Bronchial epithelial cell (primary cell): ENCODE data around the gene ANGPT4. TPM values are rescaled to one million over a fixed set of nuclear protein-coding genes. Genes with fewer than 3 reads are reported as not detected.
A peak's percentile ranks its signal among the peaks of the same experiment; 100 is the strongest.

ENCODE experiments used
- DNase-seq: peaks from one replicate; pipeline ENCODE4 v3.0.0-alpha.2; 2010; ENCODE audit warnings: low read depth
- FAIRE-seq: peaks from 2 replicates; lab custom pipeline; 2011; peaks lifted over from hg19 to GRCh38; lab: Jason Lieb, UNC
- H3K27me3 ChIP-seq: 2 replicates; pipeline ENCODE4 v1.5.1; 2011; ENCODE audit warnings: low read length; ENCODE audit not compliant: control insufficient read depth, insufficient read depth
- H3K36me3 ChIP-seq: 2 replicates; pipeline ENCODE4 v1.5.1; 2011; ENCODE audit warnings: low read length; ENCODE audit not compliant: control insufficient read depth, insufficient read depth
- H3K4me3 ChIP-seq: 2 replicates; pipeline ENCODE4 v1.5.1; 2011; ENCODE audit warnings: mild to moderate bottlenecking, low read depth, low read length, control low read depth
- total RNA-seq: library from RNA; depleted of rRNA; stranded (reverse); fragments of >200 nt; gene quantifications from 2 replicates; pipeline ENCODE4 v1.2.1, GENCODE V29; 2014
- TF ChIP-seq, protein P1 (sequence below): IDR thresholded peaks from 2 replicates; pipeline ENCODE4 v1.5.1; 2011; ENCODE audit warnings: mild to moderate bottlenecking, moderate library complexity, low read length, control low read depth, inconsistent platforms; ENCODE audit not compliant: insufficient read depth, severe bottlenecking

The ANGPT4 gene
- total RNA-seq, 1 donor from 2014 or later = not detected

DNA sequence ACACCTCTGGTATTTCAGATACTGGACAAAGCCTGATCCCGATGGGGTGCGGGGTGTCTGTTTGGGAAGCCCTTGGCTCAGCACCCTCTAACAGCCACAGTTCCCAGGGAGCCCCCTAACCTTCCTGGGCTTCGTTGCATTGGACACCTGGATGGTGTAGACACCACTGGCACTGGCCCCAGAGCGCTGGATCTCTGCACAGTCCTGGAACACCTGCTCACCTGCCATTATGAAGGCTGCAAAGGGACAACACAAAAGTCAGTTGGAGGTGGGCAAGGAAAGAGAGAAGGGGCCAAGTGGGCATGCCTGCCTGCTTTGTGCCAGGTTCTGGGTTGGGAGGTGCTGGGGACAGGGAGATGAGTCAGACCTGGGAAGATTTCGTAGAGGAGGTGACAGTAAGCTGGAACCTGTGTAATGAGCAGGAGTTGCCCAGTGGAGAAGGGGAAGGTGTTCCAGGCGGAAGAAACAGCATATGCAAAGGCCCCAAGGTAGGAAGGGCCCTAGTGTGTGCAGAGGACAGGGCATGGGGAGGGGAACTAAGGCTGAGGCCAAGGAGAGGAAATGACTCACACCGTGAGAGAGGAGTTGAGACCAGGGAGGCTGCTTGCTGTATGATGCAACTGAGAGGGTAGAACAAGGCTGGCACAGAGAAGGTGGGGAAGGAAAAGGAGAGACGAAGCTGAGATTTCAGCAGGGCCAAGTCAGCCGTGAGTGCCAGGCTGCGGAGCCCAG, 34.9 kb downstream of the ANGPT4 start:
- TF ChIP-seq, protein P1, sequence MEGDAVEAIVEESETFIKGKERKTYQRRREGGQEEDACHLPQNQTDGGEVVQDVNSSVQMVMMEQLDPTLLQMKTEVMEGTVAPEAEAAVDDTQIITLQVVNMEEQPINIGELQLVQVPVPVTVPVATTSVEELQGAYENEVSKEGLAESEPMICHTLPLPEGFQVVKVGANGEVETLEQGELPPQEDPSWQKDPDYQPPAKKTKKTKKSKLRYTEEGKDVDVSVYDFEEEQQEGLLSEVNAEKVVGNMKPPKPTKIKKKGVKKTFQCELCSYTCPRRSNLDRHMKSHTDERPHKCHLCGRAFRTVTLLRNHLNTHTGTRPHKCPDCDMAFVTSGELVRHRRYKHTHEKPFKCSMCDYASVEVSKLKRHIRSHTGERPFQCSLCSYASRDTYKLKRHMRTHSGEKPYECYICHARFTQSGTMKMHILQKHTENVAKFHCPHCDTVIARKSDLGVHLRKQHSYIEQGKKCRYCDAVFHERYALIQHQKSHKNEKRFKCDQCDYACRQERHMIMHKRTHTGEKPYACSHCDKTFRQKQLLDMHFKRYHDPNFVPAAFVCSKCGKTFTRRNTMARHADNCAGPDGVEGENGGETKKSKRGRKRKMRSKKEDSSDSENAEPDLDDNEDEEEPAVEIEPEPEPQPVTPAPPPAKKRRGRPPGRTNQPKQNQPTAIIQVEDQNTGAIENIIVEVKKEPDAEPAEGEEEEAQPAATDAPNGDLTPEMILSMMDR = no peak
- FAIRE-seq (no peak), DNase-seq (peak; percentile 83)
- H3K4me3 ChIP-seq = no peak overlapping the region
- no peaks in the 10 kb centered on the region for H3K27me3 ChIP-seq
- H3K36me3 ChIP-seq = no peaks in the 10 kb centered on the region

DNA sequence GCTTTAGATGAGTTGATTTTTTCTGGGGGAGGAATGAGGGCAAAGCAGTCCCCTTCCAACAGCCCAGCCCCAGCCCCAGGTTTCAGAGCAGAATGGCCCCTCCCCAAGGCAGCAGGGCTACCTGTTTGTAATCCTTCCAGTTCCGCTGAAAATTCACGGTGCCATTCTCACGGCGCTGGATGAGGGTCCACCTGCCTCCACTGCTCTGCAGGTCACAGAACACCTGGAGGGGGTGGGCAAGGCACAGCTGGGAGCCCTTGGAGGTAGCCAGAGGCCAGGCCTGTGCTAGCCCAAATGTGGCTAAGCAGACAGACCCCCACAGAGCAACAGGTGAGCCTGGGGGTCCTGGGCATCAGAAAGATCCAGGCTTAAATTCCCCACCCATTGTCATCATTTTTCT, 36.5 kb downstream of the ANGPT4 start:
- H3K36me3 ChIP-seq = no peaks in the 10 kb centered on the region
- no peak for FAIRE-seq
- TF ChIP-seq, protein P1 = no peak
- H3K4me3 ChIP-seq = no peak overlapping the region
- DNase-seq = no peak
- H3K27me3 ChIP-seq = no peaks in the 10 kb centered on the region

DNA sequence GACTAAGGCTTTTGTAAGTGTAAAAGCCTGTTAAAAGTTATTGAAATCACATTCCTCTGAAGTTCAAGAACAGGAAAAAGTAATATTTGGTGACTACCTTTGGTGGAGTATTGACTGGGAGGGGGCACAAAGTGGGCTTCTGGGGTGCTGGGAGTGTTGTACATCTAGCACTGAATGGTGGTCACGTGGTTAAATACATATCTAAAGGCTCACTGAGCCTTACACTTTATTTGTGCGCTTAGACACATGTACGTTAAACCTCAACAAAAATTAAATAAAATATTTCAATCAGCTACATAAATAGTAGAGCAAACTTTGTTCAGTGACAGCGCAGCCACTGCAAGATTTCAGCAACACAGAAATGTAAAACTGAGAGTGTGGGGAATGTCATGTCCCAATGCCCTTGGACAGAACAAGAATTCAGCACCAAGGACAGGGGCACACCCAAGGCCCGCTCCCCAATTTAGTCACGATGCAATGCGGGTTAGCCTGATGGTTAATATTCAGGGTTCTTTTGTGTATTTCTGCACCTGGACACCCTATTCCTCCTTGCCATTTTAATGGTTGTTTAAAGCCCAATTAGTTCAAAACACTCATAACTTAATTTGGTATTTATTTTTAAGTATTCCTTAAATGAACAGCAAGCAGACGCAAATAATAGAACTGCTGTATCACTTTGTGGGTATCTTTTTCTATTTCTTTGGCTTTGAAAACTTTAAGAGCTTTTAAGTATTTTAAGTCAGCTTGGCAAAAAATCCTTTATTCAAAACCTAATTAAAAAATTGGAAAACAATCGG, 37.4 kb downstream of the ANGPT4 start:
- no peak overlapping the region for H3K4me3 ChIP-seq
- TF ChIP-seq, protein P1 = no peak
- no peak for FAIRE-seq
- DNase-seq = no peak
- H3K36me3 ChIP-seq = no peaks in the 10 kb centered on the region
- H3K27me3 ChIP-seq = no peaks in the 10 kb centered on the region

DNA sequence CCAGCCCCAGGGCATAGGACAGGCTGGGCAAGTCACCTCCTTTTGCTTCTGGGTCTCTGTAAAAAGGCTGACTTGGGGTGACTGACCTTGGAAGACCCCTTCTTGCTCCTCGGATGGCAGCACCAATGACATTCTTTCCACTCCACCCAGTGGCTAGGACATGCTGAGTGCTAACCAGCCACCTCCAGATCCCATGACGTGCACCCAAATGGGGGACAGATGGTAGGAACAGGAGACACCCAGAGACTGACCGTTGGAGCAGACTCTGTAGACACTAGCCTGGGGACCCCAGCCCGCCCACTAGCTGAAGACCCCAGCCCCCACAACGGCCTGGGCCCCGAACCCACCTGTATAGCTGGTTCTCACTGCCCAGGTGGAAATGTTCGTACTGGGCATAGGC, 38.3 kb downstream of the ANGPT4 start:
- DNase-seq = no peak
- no peaks in the 10 kb centered on the region for H3K36me3 ChIP-seq
- H3K4me3 ChIP-seq = no peak overlapping the region
- FAIRE-seq = no peak
- no peaks in the 10 kb centered on the region for H3K27me3 ChIP-seq
- TF ChIP-seq, protein P1 = no peak

DNA sequence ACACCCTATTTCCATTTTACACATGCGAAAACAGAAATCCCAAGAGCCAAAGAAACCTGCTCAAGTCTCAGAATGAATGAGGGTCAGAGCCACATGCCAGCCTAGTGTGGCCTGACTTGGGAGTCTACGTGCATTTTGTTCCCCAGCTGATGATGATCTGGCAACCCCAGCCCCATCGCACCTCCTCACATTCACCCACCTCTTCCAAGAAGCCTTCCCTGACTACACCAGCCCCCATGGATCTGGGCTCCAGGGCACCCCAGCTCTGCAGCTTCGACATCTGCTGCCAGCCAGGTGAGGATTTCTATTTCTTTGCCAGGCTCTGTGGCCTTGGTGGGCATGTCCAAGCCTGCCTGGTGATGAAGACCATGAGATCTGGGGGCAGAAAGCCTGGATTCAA, 41.0 kb downstream of the ANGPT4 start:
- TF ChIP-seq, protein P1 = no peak
- Histone ChIP-seq H3K36me3 (no peaks in the 10 kb centered on the region), H3K27me3 (no peaks in the 10 kb centered on the region), H3K4me3 (no peak overlapping the region)
- no peak for FAIRE-seq
- DNase-seq = peak; percentile 37
